Measurements from ENCODE around the gene NAT14.

GRCh38 chr19:55493645-55494171 lies 8.7 kb downstream of the NAT14 start:
- TF ChIP-seq FOXM1 (IDR thresholded peaks at IDR 0.05; ENCODE audit: borderline replicate concordance) (no peak), LEF1 (IDR thresholded peaks at IDR 0.05; ENCODE audit: borderline replicate concordance) (no peak), ELF4 (IDR thresholded peaks at IDR 0.05) (no peak), BHLHE40 (IDR thresholded peaks at IDR 0.05; ENCODE audit: borderline replicate concordance) (no peak), ARNT (IDR thresholded peaks at IDR 0.05) (no peak), SP1 (IDR thresholded peaks at IDR 0.05) (no peak), FOXK2 (IDR thresholded peaks at IDR 0.05) (no peak), SUZ12 (IDR thresholded peaks at IDR 0.05) (no peak), FOXA1 (IDR thresholded peaks at IDR 0.05) (no peak), CTBP1 (IDR thresholded peaks at IDR 0.05; ENCODE audit: borderline replicate concordance) (no peak), ZNF384 (IDR thresholded peaks at IDR 0.05) (no peak), TARDBP (IDR thresholded peaks at IDR 0.05) (no peak)

All from HEK293T (cell line).